Stimulated activated naive CD4-positive, alpha-beta T cell treated with Interleukin-2 at 50 U/mL for 16 hours (primary cell): ENCODE results near the gene PCP4.
"Not testable (repeated sequence)": the region's sequence is repeated elsewhere in the genome, so short reads cannot be mapped to it uniquely, and the experiment has no call there.

Experiments
- DNase-seq: peaks from one replicate; lab custom pipeline; 2025; lab: John Stamatoyannopoulos, UW

PCP4 gene

DNA sequence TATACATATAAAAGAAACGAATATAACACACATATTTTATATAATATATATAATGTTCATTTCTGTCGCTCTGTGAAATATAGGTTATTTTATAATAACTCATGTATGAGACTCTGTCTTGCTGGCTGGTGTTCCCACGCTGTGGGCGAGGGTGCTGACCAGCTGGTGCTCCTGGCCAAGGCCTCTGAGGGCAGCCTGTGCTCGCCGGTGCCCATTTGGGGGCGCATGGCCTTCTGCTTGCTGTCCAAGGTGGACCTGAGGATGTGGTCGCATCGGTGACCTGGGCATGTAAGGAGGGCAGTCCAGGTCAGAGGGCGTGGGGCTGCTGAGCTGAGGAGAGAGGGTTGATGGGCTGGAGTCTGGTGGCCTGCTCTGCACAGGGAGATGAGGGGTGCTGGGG, 1.1 kb upstream of the PCP4 start:
- DNase-seq, result no peak

DNA sequence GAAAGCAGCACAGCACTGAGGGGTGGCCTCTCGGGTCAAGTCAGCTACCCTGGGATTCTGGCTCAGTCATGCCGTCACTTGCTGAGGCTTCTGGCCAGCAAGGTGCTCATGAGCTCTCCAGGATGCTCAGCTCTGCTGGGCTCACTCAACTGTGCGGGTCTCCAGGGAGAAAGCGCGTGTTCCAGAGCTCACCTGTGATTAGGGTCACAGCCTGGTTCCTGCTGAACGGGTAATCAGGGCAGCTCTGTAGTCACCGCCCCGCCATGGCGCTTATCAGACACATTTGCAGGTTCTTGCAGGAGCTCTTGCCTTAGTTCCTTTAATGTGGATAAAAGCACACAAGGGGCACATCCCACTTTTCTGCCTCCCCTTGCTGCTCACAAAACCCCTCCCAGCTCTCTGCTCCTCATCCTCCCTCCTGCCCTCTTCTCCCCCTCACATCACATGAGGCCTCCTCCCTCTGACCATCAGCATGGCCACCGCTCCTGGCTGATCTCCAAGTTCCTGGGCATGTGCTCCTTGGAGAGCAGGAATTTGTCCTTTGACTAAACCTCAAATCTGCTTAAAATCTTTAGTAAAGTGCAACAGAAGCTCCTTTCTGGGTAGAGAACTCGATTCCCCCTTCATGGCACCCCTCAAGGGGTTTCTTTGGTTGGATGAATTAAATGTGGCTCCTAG, 2.0 kb downstream of the PCP4 start:
- DNase-seq, result no peak

DNA sequence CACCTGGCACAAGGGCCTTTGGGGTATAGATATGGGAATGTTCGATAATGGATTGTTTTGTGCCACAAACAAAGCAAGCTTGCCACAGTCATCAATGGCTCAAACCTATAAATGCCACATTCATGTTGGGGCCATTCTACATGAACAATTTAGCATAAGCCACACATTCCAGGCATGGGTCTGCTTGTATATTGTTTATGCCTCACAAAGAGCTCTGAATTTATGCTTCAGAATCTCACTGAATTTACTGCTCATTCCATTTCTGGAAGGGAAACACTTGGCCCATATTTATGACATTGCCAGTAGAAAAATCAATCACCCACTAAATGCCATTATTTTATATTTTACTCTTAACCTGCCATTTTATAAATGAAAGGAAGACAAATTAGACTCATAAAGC, 6.4 kb downstream of the PCP4 start:
- DNase-seq, result no peak

DNA sequence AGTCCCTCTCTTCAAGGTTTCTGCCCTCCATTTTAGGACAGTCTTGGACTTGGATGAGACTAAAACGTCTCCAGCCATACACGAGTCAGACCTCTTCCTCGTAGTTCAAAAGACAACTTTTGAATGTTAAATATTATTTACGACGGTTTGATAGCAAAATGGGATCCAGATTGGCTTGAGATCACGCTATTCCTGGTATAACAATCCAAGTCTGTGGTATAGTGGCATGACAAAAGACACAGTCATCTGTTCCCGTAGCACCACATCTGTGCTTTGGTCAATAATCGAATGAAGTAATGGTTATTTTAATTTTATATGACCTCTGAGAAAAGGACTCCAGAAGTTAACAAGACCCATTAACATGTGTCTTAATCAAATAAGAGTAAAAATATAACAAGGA, 7.0 kb downstream of the PCP4 start:
- DNase-seq, result no peak

DNA sequence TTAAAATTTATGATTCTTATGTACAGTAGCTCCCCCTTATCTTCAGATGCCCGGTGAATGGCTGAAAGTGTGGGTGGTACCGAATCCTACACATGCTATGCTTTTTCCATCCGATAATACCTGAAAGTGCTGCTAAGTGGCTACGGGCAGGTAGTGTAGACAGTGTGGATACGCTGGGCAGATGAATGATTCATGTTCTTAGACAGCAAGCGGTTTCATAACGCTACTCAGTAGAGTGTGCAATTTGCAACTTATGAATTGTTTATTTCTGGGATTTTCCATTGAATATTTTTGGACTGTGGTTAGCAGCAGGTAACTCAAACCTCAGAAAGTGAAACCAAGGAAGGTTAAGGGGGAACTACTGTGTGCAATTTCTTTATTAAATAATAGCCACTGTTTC, 7.5 kb downstream of the PCP4 start:
- no peak for DNase-seq

DNA sequence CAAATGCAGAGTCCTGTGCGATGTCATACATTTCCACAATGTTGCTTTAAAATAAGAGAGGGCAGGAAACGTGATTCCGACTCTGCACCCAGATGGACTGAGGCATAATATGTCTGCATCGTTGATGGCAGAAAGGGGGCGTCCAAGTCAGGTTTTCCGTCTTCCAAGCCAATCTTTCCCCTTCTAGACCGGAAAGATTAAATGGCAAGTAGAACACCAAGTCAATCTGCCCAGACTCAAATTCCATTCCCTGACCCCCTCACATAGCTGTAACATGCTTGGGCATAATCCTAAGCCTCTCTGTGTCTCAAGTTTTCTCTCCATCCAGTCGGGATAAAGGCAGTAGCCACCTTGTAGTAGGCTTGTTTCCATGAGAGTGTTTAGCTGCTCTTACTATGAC, 14.4 kb downstream of the PCP4 start:
- DNase-seq, result no peak

DNA sequence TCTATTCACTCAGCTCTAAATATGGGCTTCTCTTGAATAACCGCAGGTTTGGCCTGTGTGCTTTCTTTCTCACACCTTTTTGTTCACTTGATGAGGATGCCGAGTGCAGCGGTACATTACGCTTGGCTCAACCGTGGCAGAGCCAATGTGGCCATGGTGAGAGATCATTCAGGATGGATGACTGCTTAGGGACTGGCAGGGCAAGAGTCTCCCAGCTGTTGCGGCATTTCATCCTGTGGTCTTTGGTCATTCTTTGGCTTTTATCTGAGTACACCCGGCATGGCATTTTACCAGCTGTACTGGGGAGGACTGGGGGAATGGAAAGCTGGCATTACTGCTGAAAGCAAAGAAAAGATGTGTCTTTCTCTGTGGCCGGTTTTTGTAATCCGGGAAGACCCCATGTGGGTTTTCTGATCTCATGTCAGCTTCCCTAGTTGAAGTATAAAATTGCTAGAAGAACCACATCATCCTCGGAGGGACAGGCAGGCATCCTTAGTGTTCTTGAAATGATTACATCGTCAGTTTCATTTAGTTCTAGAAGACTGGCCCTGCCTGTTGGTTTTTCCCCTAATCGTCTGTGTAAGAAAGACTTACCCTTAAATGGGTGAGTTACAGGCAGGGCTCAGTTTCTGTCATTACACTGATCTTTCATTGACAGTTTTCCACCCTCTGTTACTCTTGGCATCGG, 15.1 kb downstream of the PCP4 start:
- no peak for DNase-seq

DNA sequence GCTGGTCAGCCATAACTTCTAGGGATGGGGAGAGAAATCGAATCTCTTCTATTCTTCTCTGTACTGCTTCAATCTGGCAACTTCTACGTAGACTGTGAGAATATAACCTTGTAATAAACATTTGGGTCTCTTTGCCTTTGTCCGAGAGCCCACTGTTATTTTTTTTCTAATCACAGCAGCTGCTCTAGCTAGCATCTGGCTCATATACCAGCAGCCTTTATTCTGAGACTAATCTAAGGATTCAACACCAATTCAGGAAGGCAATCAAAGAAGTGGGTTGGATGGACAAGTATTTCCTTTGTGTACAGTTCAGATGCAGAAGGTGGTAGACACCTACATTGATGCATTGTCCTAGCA, 15.6 kb downstream of the PCP4 start:
- DNase-seq, result no peak

DNA sequence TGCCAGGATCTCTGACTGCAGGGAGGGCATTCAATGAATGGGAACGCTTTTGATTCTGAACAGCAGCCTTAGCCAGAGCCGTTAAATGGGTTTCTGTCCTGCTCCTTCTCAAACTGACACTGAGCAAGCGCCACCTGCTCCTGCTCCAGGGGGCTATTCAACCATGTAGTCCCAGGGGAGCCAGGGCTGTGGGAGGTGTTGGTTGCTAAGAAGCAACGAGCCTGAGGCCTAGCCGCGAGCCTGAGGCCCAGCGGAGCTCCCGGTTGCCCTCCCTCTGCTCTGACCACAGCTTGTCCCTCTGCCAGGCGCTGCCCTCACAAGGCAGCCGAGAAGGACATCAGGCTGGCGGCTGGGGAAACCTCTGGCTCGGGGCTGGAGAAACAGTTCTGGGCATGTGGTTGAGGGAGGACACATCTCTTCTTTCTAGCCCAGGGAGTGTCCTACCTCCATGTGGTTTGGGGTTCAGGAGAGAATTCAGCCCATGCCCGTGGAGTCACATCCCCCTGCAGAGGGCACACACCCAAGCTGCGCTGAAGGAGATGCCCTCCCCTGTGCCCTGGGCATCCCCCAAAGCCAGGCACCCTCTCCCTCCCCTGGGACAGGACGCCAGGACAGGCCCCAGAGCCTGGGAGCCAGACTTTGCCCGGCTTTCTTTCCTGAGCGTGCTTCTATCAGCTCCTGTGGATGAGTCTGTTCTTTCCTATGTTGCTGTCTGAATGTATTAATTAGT, 18.0 kb downstream of the PCP4 start:
- no peak for DNase-seq

DNA sequence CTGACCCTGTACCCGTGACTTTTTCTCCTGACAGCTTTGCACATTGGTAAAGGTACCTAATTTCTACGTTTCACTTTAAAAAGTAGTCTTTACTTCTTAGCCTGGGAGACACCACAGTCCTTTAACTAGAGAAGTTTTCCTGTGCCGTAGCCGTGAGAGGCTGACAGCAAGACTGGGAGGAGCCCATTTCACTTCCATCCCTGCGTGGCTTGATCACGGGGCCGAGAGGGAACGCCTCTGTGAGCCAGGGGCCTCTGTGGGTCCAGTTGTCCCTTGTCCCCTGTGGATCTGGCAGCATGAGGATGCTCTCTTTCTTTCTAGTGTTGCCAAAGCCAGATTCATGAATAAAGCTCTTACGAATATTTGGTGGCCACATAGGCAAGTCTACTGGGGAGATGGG, 21.6 kb downstream of the PCP4 start:
- no peak for DNase-seq

DNA sequence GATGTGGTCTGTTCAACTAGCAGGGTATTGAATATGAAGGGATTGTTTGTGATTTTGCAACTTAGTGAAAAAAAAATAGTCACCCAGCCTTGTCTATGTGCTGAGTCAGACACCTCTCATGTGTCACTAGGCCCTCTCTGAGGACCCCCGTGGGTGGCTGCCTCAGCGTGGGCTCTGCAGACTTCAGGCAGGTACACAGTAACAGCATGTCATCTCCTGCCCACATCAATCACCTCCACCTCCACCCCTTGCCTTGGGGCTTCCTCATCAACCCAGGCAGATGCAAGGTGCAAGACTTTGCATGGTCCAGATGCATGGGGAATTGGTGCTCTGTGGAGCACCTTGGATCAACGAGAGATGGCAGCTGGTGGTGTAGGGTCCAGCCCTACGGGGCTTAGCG, 23.9 kb downstream of the PCP4 start:
- no peak for DNase-seq

DNA sequence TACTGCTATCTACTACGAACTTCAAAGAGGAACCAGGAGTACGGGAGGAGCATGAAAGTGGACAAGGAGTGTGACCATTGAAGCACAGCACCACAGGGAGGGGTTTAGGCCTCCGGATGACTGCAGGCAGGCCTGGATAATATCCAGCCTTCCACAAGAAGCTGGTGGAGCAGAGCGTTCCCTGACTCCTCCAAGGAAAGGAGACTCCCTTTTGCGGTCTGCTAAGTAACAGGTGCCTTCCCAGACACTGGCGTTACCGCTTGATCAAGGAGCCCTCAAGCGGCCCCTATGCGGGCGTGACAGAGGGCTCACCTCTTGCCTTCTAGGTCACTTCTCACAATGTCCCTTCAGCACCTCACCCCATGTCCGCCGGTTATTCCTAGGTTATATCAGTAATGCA, 24.6 kb downstream of the PCP4 start:
- DNase-seq, result not testable (repeated sequence)

DNA sequence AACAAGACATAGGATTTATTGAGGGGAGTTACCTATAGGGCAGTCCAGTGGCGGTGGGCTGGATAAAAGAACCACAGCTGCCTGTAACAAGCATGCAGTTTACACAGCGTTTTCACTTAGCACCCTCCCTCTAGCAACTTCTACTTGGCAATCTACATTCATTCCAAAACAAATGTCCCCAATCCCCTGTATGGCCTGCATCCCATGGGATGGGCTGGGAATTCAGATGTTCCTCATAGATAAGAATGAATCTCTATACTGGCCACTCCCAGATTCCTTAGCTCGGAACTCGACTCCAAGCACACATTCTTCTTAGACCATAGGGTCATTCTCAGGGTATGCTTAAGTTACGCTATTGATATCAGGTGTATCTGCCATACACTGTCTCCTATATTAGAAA, 33.3 kb downstream of the PCP4 start:
- DNase-seq, result no peak

DNA sequence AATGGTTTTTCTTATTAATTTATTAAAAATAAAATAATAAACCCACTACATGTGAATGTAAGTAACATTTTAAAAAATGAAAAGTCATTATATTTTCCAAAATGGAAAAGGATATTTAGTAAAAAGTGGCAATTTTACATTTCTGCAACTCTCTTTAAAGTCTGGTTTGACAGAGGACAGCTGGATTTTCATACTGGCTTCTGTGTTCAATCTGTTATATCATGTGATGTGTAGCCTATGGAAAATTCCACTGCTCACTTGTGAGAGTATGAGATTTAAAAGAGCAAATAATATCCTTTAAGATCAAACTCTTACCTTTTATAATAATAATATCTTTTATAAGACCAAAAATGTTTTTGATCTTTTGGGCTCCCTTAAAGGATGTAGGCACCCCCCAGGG, 33.7 kb downstream of the PCP4 start:
- DNase-seq, result no peak

DNA sequence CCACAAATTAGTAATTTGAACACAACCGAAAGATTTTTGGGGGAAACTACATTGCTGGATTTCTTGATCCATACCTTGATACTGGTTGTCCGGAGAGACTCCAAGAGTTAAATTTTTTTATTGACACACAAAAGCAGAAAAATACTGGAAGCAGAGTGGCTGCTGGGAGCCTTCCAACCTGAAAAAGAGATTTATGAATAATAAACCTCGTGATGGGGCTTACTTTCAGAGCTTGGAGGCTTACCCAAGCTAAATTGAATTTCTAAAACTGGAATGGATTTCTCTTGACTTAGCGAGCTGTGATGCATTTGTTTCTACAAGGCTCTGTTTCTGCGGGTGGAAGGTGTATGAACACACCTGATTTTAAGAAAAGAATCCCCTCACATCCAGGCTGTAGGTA, 35.7 kb downstream of the PCP4 start:
- no peak for DNase-seq

DNA sequence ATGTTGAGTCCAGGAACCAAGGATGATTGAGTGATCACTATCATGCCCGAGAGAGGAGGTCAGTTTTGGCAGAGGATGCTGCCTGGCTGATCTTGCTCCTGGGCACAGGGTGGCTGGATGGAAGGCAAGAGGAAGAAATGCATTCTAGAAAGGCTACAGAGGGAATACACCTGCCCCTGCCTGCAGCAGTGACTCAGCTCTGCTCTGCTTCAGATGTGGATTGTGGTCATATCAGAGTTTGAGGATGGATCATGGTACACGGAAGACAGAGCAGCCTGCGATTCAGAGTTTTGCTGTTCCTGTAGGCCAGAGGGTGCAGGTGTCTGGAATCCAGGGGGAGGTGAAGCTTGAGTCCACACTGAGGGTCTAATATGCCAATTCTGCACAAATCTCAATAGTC, 37.2 kb downstream of the PCP4 start:
- DNase-seq, result no peak

DNA sequence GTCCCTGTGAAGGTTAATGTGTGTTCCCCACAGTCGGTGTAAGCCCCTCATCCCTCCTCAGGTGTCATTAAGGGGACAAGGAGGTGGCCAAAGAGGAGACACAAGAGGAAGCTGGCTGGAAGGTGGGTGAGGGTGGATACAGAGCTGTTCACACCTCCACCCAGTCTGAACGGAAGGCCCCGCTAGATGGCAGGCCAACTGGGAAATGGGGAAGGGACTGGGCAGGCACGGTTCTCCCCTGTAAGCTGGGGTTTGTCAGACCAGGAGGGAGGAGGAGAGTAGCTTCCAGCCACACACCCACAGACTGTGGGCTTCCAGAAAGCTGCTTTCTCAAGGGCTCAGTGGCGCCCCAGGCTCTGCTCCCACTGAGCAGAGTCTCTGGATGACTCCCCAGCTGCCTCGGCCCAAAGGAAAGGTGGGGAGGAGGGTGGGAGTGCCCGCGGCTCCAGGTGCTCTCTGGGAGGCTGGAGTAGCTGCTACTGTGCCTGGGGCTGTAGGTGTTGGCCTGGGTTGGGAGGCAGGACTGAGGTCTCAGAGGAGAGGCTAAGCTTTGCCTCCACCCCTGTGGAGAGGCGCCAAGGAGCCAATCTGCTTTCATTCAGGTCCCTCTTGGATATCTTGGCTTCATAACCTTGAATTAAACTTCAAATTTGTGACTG, 41.2 kb downstream of the PCP4 start:
- DNase-seq, result no peak

DNA sequence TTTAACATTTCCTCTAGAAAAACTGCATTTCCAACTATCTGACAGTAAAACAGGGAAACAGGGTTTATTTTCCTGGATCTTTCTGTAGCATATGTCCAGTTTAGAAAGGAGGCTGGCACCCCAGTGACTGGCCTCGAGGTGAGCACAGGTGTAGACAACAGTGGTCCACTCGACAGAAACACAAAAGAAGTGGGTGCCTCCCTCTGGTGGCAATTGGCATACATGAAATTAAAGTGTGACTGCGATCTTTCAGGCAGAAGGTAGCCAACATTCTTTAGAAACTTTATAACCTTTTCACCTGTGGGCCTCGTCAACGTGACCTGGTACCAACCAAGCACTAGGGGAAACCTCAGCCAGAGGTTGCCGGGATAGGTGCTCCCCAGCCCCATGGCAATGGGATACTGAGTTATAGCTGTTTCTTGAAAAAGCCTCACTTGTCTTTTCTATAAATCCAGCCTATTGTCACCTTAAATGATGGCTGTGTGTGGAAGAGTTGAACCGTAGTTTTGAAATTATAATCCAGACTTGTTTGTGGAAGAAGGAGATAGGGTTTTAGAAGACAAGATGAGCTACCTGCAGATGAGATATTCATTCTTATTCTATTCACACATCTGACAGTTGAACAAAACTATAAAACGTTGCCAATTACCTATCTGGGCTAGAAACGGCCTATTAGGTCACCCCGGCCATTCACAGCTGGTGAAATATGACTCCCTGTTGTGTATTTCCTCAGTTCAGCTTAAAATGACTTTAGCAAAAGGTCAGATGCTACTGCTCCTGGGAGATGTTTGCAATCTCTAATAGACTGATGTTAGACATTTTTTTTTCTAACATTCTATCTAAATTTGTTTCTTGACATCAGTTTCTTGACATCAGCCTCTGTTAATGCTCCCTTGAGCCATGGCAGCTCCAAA, 44.3 kb downstream of the PCP4 start:
- no peak for DNase-seq

DNA sequence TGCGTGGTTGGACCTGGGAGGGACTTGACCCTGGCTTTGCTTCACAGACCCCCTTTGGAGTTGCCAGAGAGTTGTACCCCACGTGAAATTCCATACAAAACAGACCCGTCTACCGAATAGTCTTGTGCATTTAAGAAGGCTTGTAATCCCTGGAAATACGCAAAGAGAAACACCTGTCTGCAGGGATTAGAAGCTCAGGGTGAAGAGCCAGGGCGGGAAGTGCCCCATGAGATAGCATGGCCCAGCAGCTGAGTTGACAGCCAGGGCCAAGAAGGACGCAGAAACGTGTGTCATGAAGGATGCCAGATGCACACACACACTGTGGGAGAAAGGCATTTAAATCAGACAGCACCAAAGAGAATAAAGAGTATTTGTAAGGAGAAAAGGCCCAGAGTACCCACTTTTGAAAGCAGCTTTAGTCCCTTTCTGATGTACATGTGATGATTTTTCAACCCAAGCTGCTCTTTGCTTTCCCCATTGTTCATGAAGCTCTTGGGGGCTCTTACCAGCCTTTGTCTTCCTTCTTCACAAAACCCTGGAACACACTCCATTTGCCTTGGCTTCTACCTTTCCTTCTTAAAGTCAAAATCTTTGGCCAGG, 46.6 kb downstream of the PCP4 start:
- DNase-seq, result no peak

DNA sequence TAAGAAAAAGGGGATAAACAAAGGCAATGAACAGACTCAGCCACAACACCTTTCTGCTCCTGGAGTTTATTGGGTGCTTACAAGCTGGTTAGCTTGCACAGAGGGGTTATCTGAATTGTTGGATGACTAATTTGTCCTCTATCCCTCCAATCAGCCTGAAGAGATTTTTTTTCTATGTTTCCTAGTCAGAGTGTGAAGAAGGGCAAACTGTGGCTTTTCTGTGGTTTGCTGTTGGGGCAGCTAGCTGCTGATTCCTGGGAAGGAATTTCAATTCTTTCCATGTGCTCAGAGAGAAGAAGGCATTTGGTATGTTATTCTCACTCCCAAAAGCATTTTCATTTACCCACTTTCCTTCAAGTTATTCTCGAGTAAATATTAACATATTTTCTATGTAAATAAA, 48.6 kb downstream of the PCP4 start:
- DNase-seq, result no peak

DNA sequence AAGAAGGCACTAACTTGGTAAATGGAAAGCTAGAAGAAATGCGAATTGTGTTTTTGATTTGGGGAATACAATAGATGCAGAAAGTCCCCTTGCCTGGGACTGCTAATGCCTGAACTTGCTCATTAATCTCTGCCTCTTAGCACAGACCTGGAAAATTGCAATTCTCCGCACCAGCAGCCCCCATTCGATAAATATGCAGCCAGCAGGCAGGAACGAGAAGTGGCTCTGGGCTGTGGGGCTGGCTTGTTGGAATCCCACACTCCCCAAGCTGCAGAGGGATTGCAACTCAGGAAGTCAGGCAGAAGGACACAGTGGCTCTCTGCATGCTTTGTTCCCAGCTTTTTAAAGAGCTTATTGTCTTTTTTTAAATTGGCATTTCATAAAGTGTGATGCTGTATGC, 51.3 kb downstream of the PCP4 start:
- DNase-seq, result no peak

DNA sequence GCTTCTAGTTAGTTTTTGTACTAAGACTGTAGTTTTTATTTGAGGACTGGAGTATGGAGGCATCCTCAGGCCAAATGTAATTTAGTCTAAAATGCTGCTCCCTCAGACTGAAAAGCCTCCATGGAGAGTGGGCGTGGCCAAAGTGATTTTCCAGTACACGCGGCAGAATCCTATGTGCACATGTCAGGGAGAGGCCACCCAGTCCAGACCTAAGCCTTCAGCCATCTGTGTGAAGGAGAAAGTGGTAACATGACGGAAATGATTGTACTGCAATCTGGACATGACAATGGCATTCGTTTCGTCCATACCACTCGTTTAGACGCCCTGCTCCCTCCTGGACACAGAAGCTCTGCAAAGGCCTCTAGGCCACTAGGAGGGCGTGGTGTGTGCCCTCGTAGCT, 56.2 kb downstream of the PCP4 start:
- DNase-seq, result no peak
